Erythroblast (primary cell): ENCODE data around the gene NR1D2.

Experiments used
- GATA1 ChIP-seq: IDR thresholded peaks from 2 replicates; pipeline ENCODE4 v1.6.1; 2011; ENCODE audit warnings: low read depth, mild to moderate bottlenecking, control low read depth, low read length, moderate library complexity
- POLR2A ChIP-seq: IDR thresholded peaks from 2 replicates; pipeline ENCODE4 v1.6.1; 2011; ENCODE audit warnings: mild to moderate bottlenecking, low read length

GRCh38 chr3:24023197-24023596, 78.1 kb downstream of the NR1D2 start:
- no peak for TF ChIP-seq POLR2A
- no peak for TF ChIP-seq GATA1
